ENCODE results near the gene RAP1A.
"Not testable (repeated sequence)": the region's sequence is repeated elsewhere in the genome, so short reads cannot be mapped to it uniquely, and the experiment has no call there.

RAP1A gene

GRCh38 chr1:111666828-111667227 lies 47.2 kb downstream of the RAP1A start:
- DNase-seq (ENCODE audit: low spot score) = no peak

GRCh38 chr1:111669268-111669667 lies 49.7 kb downstream of the RAP1A start:
- DNase-seq (ENCODE audit: low spot score) = peak; percentile 29

DNA sequence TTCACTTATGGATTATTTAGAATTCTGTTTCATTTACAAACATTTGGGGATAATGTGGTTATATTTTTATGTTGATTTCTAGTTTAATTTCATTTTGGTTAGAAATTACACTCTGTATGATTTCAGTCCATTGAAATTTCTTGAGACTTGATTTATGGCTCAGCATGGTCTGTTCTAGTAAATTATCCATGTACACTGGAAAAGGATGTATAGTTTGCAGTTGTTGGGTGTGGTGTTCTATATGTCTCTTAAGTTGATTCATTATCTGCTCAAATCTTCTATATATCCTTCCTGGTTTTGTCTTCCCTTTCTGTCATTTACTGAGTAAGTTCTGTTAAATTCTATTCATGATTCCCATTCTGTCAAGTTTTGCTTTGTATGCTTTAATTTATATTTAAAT lies 52.3 kb downstream of the RAP1A start:
- DNase-seq (ENCODE audit: low spot score) = no peak

DNA sequence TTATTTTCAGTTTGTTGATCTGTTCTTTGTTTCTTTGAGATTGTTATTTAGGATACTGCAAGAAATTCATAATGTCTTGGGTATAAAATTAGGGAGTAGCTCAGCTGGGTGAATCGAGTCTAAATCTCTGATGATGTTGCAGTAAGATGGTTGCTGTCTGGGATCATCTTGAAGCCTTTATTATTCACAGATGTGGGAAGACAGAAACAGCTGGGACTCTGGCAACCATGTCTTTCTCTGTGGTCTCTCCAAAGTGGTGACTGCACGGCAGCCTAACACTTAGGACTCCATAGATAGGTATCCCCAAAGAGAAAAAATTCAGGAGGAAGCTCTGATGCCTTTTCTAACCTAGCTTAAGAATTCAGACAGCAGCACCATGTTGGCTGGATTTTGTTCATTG lies 52.7 kb downstream of the RAP1A start:
- no peak for DNase-seq (ENCODE audit: low spot score)

DNA sequence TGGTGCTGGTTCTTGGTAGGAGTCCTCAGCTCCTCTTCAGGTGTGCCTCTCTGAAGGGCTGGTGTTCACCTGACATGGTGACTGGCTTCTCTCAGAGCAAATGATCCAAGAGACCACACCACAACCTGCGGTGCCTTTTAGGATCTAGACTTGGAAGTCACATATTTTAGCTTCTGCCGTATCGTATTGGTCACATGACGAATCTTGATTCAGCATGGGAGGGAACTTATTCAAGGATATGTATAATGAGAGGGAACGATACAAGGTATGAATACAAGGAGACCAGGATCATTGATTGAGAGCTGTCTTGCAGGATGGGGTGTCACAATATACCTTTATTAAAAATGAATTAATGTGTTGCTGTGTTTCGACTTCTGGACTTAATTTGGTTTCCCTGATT lies 58.0 kb downstream of the RAP1A start:
- DNase-seq (ENCODE audit: low spot score) = no peak

GRCh38 chr1:111679541-111679940 lies 60.0 kb downstream of the RAP1A start:
- no peak for DNase-seq (ENCODE audit: low spot score)

DNA sequence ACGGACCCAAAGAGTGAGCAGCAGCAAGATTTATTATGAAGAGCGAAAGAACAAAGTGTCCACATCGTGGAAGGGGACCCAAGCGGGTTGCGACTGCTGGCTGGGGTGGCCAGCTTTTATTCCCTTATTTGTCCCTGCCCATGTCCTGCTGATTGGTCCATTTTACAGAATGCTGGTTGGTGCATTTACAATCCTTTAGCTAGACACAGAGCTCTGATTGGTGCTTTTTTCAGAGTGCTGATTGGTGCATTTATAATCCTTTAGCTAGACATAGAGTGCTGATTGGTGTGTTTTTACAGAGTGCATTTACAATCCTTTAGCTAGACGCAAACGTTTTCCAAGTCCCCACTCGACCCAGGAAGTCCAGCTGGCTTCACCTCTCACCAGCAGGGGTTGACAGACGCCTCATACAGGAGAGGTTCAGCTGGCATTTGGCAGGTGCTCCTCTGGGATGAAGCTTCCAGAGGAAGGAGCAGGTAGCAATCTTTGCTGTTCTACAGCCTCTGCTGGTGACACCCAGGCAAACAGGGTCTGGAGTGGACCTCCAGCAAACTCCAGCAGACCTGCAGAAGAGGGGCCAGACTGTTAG lies 60.7 kb downstream of the RAP1A start:
- DNase-seq (ENCODE audit: low spot score) = not testable (repeated sequence)

GRCh38 chr1:111685293-111686153 lies 65.9 kb downstream of the RAP1A start:
- not testable (repeated sequence) for DNase-seq (ENCODE audit: low spot score)

DNA sequence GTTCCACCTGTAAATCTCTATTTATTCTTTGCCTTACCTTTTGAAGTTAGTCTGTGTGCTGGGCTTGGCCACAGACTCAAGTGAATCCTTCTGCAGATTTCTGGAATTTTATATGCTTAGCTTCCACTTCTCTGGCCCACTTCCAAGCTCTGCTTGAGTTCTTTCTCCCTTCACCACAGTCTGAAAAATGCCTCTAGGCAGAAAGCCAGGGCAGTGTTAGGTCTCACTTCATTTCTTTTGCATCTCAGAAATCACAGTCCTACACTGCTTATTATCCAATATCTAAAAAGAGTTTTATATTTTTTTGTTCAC lies 70.7 kb downstream of the RAP1A start:
- no peak for DNase-seq (ENCODE audit: low spot score)

DNA sequence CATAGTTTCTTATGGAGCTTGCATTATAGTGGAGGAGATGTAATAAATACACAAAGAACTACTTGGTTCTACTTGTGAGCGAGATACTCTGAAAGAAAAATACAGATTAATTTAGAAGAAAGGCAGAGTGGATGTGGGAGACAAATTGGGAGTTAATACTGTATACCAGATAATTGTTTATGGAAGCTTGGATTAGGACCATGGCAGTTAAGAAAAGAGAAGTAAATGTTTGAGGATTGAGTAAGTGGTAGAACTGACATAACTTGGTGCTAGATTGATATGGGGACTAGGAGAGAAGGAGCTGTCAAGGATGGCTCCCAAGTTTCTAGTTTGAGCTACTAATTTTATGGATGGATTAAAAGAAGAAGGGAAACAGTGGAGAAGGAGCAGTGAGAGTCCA lies 72.3 kb downstream of the RAP1A start:
- no peak for DNase-seq (ENCODE audit: low spot score)

DNA sequence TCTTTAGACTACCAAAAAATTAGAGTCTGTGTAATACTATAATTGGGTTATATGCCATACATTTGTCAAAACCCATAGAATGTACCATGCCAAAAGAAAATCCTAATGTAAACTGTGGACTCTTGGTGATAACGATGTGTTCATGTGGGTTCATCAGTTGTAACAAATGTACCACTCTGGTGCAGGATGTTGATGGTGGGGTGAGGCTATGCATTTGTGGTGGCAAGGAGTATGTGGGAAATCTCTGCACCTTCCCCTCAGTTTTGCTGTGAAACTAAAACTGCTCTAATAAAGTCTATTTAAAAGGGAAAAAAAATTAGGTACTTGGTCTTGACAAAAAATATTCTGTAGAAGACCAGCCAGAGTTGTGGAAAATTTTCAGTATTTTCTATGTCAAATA lies 76.2 kb downstream of the RAP1A start:
- DNase-seq (ENCODE audit: low spot score) = no peak

DNA sequence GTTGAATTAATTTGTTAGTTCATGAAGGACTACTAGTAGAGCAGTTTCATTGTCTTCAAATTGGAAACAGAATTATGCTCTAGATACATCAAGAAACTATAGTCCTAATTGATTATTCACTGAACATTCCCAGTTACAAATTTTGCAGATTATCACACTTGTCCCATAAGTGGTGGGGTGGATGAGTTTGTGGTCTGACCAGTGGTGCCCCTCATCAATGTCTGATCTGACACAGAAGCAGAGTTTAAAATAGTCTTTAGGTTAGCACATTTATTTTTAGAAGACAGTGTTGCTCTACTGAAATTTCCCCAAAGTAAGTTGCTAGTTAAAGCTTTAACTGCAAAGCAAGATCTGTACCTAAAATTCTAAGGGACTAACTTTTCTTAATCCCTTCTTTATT lies 76.7 kb downstream of the RAP1A start:
- no peak for DNase-seq (ENCODE audit: low spot score)

DNA sequence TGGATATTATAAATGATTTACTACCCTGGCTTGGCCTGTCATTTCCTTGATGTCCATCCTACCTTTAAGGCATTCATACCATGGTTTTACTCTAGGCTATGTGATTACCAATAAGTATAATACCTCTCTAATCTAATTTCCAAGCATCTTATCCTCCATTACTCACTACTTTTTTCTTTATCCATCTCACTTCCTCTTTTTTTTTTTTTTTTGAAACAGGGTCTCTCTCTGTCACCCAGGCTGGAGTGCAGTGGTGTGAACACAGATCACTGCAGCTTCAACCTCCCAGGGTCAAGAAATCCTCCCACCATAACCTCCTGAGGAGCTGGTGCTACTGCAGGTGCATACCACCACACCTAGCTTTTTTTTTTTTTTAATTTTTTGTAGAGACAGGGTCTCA lies 79.7 kb downstream of the RAP1A start:
- no peak for DNase-seq (ENCODE audit: low spot score)

GRCh38 chr1:111702504-111703050 lies 83.0 kb downstream of the RAP1A start:
- no peak for DNase-seq (ENCODE audit: low spot score)

- no peak for DNase-seq (ENCODE audit: low spot score)
Observed at GRCh38 chr1:111704240-111704639, 84.7 kb downstream of the RAP1A start.

DNA sequence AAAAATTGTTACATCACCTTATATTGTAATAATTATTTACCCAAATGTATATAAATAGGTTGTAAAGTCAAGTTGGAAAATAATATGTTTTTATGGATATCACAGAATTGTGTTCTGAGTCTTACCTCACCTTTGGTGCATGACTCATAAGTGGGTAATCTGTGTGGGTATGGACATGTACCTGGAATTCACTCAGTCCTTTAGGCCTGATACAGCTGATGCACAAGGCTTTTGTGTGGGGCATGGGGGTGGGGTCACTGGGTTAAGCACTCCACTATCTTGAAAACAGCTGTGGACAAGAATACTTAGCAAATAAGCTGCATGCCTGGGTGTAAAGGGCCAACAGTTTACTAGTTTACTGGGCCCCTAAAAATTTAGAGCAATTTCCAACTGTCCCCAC lies 85.2 kb downstream of the RAP1A start:
- no peak for DNase-seq (ENCODE audit: low spot score)

GRCh38 chr1:111705841-111706240 lies 86.3 kb downstream of the RAP1A start:
- DNase-seq (ENCODE audit: low spot score) = no peak

GRCh38 chr1:111706921-111707320 lies 87.3 kb downstream of the RAP1A start:
- DNase-seq (ENCODE audit: low spot score) = no peak

- DNase-seq (ENCODE audit: low spot score) = no peak
Observed at GRCh38 chr1:111707906-111708305, 88.3 kb downstream of the RAP1A start.

- no peak for DNase-seq (ENCODE audit: low spot score)
Observed at GRCh38 chr1:111709986-111710385, 90.4 kb downstream of the RAP1A start.

- no peak for DNase-seq (ENCODE audit: low spot score)
Observed at GRCh38 chr1:111716333-111716732, 96.7 kb downstream of the RAP1A start.

GRCh38 chr1:111717450-111717849 lies 97.9 kb downstream of the RAP1A start:
- DNase-seq (ENCODE audit: low spot score) = no peak

DNA sequence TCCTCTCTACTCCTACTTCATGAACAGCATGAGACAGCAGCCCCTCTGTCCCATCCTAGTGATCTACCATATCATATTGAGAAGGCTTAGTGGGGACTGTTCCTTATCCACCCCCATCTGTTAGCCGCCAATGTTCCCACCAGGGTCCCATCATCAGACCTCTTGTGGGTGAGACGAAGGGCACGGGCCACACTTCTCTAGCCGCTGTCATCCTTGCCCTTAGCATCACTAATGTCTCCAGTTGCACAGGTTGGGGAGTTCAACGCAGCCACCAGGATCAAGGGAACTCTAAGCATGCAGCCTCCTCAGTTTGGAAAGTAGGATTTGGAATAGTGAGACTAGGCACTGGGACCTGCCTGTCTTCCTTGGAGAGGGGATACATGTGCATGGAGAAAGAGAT lies 99.5 kb downstream of the RAP1A start:
- DNase-seq (ENCODE audit: low spot score) = no peak

DNA sequence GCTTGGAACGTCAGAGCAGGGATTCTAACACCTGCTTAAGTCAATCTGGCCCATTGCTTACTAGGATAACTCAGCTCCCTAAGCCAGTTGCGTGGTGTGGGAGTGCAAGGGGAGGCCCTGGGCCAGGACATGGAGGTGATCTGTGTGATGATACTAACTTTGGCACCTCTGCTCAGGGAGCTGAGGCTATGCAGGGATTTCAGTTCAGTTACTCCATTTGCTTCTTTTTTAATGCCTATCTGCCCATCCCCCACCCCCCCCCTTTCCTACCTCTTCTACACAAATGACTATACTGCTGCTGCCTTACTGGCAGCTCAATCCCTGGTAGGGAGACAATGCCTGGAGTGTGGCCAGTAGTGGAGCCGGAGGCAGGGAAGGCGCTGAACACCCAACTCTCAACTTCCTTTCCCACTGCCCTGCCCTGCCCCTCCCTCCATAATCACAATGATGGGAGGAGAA lies 100.1 kb downstream of the RAP1A start:
- DNase-seq (ENCODE audit: low spot score) = no peak

All from hematopoietic multipotent progenitor cell treated with erythropoietin and hydrocortisone succinate and interleukin-3 and kit ligand, for 15 days (in vitro differentiated cells).